ENCODE results near the gene KIF1A.
"Not testable (repeated sequence)": the region's sequence is repeated elsewhere in the genome, so short reads cannot be mapped to it uniquely, and the experiment has no call there.

Gene KIF1A

GRCh38 chr2:240787521-240788472, 32.2 kb downstream of the KIF1A start:
- DNase-seq (ENCODE audit: low read depth) = no peak

GRCh38 chr2:240786871-240787311, 33.1 kb downstream of the KIF1A start:
- DNase-seq (ENCODE audit: low read depth) = no peak

- no peak for DNase-seq (ENCODE audit: low read depth)
Observed at GRCh38 chr2:240786355-240786841, 33.6 kb downstream of the KIF1A start.

- DNase-seq (ENCODE audit: low read depth) = no peak
Observed at GRCh38 chr2:240785424-240786335, 34.3 kb downstream of the KIF1A start.

- no peak for DNase-seq (ENCODE audit: low read depth)
Observed at GRCh38 chr2:240784629-240785423, 35.2 kb downstream of the KIF1A start.

- DNase-seq (ENCODE audit: low read depth) = no peak
Observed at GRCh38 chr2:240783819-240784621, 36.0 kb downstream of the KIF1A start.

- no peak for DNase-seq (ENCODE audit: low read depth)
Observed at GRCh38 chr2:240782886-240783818, 36.9 kb downstream of the KIF1A start.

- DNase-seq (ENCODE audit: low read depth) = no peak
Observed at GRCh38 chr2:240782221-240782885, 37.7 kb downstream of the KIF1A start.

GRCh38 chr2:240781471-240782220, 38.4 kb downstream of the KIF1A start:
- DNase-seq (ENCODE audit: low read depth) = no peak

- no peak for DNase-seq (ENCODE audit: low read depth)
Observed at GRCh38 chr2:240780023-240780700, 39.9 kb downstream of the KIF1A start.

GRCh38 chr2:240779250-240779832, 40.7 kb downstream of the KIF1A start:
- not testable (repeated sequence) for DNase-seq (ENCODE audit: low read depth)

GRCh38 chr2:240778426-240778825, 41.6 kb downstream of the KIF1A start:
- DNase-seq (ENCODE audit: low read depth) = no peak

GRCh38 chr2:240777456-240778212, 42.4 kb downstream of the KIF1A start:
- DNase-seq (ENCODE audit: low read depth) = no peak

GRCh38 chr2:240775905-240776304, 44.1 kb downstream of the KIF1A start:
- no peak for DNase-seq (ENCODE audit: low read depth)

GRCh38 chr2:240774856-240775255, 45.2 kb downstream of the KIF1A start:
- DNase-seq (ENCODE audit: low read depth) = no peak

- DNase-seq (ENCODE audit: low read depth) = no peak
Observed at GRCh38 chr2:240769096-240769495, 50.9 kb downstream of the KIF1A start.

GRCh38 chr2:240768216-240768615, 51.8 kb downstream of the KIF1A start:
- no peak for DNase-seq (ENCODE audit: low read depth)
